Measurements from ENCODE around the gene MORC1. TPM values are rescaled to one million over a fixed set of nuclear protein-coding genes. Genes with fewer than 3 reads are reported as not detected.

Gene MORC1
- polyA plus RNA-seq, 5 donors = not detected

- no peak for DNase-seq
These were observed 177.2 kb downstream of the MORC1 start for GRCh38 chr3:108940568-108941263.

- DNase-seq = no peak
These were observed 177.8 kb downstream of the MORC1 start for GRCh38 chr3:108940166-108940565.

- DNase-seq = no peak
These were observed 180.8 kb downstream of the MORC1 start for GRCh38 chr3:108936924-108937689.

GRCh38 chr3:108931035-108931434, 186.9 kb downstream of the MORC1 start:
- no peak for DNase-seq

GRCh38 chr3:108918866-108919265, 199.1 kb downstream of the MORC1 start:
- DNase-seq = no peak

- peak; percentile 24 to 34 for DNase-seq
These were observed 202.9 kb downstream of the MORC1 start for GRCh38 chr3:108914774-108915641.

- no peak for DNase-seq
These were observed 208.1 kb downstream of the MORC1 start for GRCh38 chr3:108909799-108910198.

Other genes with a start within 250 kb of the MORC1 start
- not detected for gene GUCA1C, start 164.3 kb downstream of the MORC1 start, polyA plus RNA-seq (ENCODE audit: insufficient read depth in 1 of 5, insufficient read length in 5 of 5, low replicate concordance in 1 of 5)
- gene C3orf85, start 18.6 kb upstream of the MORC1 start, polyA plus RNA-seq (ENCODE audit: insufficient read depth in 1 of 5, insufficient read length in 5 of 5, low replicate concordance in 1 of 5) = not detected
- not detected for gene DPPA2, start 198.4 kb upstream of the MORC1 start, polyA plus RNA-seq (ENCODE audit: insufficient read depth in 1 of 5, insufficient read length in 5 of 5, low replicate concordance in 1 of 5)
- gene DPPA4, start 219.4 kb upstream of the MORC1 start, polyA plus RNA-seq (ENCODE audit: insufficient read depth in 1 of 5, insufficient read length in 5 of 5, low replicate concordance in 1 of 5) = 1 to 10 TPM; 2.6 to 5.3 (median 4.4) TPM